GM08714 (cell line): ENCODE results near the gene CYP2D6.

Experiments used
- H3K4me3 ChIP-seq: fragments of 200-500 bp; sonication (Bioruptor generic); 2 replicates; pipeline ENCODE4 v1.5.1; 2014; ENCODE audit warnings: mild to moderate bottlenecking, low read length, inconsistent platforms
- ZNF274 ChIP-seq: IDR thresholded peaks from 2 replicates; pipeline ENCODE4 v1.6.1; 2012; ENCODE audit warnings: mild to moderate bottlenecking, low read depth, low read length

Gene CYP2D6

DNA sequence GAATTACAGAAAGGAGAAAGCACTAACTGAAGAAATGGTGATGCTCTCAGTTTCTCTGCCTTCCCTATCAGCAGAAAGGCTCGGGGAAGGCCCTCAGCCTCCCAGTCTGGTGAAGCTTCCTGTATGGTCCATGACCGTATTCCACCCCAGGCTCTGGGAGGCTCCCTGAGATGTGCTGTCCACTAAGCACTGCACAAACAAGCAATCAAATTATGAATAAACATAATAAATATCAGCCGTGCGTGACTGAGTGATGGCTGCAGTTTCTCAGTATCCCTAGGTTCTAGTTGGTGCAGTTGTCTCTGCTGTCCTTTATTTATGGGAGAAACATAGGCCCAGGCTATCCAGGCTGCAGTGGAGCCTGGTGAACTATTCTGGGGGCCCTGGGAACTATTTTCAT lies 47.5 kb downstream of the CYP2D6 start:
- no peak overlapping the region for H3K4me3 ChIP-seq
- TF ChIP-seq ZNF274: no peak

- TF ChIP-seq ZNF274: no peak
- H3K4me3 ChIP-seq: peak overlapping the region; percentile 95
These were observed 50.3 kb downstream of the CYP2D6 start for GRCh38 chr22:42080287-42080686.

- peak within 1 kb of the TSS; percentile 95 for H3K4me3 ChIP-seq
- no peak for TF ChIP-seq ZNF274
These were observed 51.0 kb downstream of the CYP2D6 start, which contains the start of gene SMDT1 for GRCh38 chr22:42079319-42080251. Gene SMDT1 (plus strand): TSS chr22:42079700. CDS start chr22:42079769, 69 bp downstream.

GRCh38 chr22:42078469-42079318 lies 51.9 kb downstream of the CYP2D6 start:
- no peak for TF ChIP-seq ZNF274
- H3K4me3 ChIP-seq: peak overlapping the region; percentile 95; the same call in 1 of the 2 replicates

- H3K4me3 ChIP-seq: no peak overlapping the region
- no peak for TF ChIP-seq ZNF274
These were observed 53.0 kb downstream of the CYP2D6 start for GRCh38 chr22:42077486-42078125.

GRCh38 chr22:42076764-42077485 lies 53.7 kb downstream of the CYP2D6 start:
- TF ChIP-seq ZNF274: no peak
- H3K4me3 ChIP-seq: no peak overlapping the region
